ENCODE results near the gene TSFM. TPM values are rescaled to one million over a fixed set of nuclear protein-coding genes. Genes with fewer than 3 reads are reported as not detected.

Gene TSFM
- total and polyA plus RNA-seq, 2 of the 13 experiments (the other 11 are each of a cell fraction or from before 2014, with no cell fraction given), result 29.8 to 68.3 TPM

DNA sequence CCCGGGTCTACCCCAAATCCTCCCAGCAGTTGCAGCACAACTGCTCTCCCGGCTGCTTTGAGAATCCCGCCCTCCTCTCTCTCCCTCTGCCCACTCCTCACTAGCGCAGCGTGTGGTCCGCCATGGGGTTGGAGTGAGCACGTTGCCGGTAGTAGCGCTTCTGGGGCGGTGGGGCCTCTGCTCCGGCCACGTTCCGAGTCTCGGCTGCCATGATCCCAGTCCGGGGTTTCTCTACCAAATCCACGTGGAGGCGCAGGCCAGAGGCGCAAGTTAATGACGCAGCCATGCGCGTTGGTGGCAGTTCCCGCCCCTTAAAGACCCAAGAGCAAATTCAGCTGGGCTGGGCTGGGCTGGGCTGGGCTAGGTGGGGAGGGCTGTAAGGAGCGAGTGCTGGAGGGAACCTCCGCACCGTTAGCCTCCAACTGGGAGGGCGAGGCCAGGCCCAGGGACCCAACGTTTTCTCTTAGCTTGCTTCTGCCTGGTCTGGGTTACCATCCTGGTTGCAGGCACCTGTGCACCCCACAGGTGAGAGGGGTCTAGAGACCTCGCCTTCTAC, 10.6 kb upstream of the TSFM start, which contains the start of gene METTL1 (continued):
- no peak for TF ChIP-seq ZNF841 (CRISPR knock-in tag; IDR thresholded peaks at IDR 0.05; ENCODE audit: borderline replicate concordance)
- TF ChIP-seq, protein P1, sequence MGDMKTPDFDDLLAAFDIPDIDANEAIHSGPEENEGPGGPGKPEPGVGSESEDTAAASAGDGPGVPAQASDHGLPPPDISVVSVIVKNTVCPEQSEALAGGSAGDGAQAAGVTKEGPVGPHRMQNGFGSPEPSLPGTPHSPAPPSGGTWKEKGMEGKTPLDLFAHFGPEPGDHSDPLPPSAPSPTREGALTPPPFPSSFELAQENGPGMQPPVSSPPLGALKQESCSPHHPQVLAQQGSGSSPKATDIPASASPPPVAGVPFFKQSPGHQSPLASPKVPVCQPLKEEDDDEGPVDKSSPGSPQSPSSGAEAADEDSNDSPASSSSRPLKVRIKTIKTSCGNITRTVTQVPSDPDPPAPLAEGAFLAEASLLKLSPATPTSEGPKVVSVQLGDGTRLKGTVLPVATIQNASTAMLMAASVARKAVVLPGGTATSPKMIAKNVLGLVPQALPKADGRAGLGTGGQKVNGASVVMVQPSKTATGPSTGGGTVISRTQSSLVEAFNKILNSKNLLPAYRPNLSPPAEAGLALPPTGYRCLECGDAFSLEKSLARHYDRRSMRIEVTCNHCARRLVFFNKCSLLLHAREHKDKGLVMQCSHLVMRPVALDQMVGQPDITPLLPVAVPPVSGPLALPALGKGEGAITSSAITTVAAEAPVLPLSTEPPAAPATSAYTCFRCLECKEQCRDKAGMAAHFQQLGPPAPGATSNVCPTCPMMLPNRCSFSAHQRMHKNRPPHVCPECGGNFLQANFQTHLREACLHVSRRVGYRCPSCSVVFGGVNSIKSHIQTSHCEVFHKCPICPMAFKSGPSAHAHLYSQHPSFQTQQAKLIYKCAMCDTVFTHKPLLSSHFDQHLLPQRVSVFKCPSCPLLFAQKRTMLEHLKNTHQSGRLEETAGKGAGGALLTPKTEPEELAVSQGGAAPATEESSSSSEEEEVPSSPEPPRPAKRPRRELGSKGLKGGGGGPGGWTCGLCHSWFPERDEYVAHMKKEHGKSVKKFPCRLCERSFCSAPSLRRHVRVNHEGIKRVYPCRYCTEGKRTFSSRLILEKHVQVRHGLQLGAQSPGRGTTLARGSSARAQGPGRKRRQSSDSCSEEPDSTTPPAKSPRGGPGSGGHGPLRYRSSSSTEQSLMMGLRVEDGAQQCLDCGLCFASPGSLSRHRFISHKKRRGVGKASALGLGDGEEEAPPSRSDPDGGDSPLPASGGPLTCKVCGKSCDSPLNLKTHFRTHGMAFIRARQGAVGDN (CRISPR knock-in tag; IDR thresholded peaks at IDR 0.05), result peak; percentile 91; the same call in 1 of the 2 replicates
- no peak for TF ChIP-seq ZNF180 (CRISPR knock-in tag; IDR thresholded peaks at IDR 0.05; ENCODE audit: borderline replicate concordance, low read depth)
- peak; percentile 75 for TF ChIP-seq CCDC6 (CRISPR knock-in tag; IDR thresholded peaks at IDR 0.05)
- TF ChIP-seq ZFP37 (CRISPR knock-in tag; IDR thresholded peaks at IDR 0.05; ENCODE audit: borderline replicate concordance), result 0 out of 2 replicates have a peak, but pooled peaks have one; percentile 84
- TF ChIP-seq RXRA (CRISPR knock-in tag; IDR thresholded peaks at IDR 0.05), result peak; percentile 55; the same call in 1 of the 2 replicates
- TF ChIP-seq CEBPB (IDR thresholded peaks at IDR 0.05; ENCODE audit: borderline replicate concordance, low read depth, low read length), result no peak
- TF ChIP-seq TBP (CRISPR knock-in tag; IDR thresholded peaks at IDR 0.05), result no peak; the same call in 1 of the 2 replicates
- TF ChIP-seq ZSCAN20 (CRISPR knock-in tag; IDR thresholded peaks at IDR 0.05; ENCODE audit: borderline replicate concordance), result 0 out of 2 replicates have a peak, but pooled peaks have one; percentile 37
- TF ChIP-seq ZNF670 (CRISPR knock-in tag; IDR thresholded peaks at IDR 0.05; ENCODE audit: borderline replicate concordance), result no peak; the same call in 1 of the 2 replicates
- TF ChIP-seq ZNF878 (CRISPR knock-in tag; IDR thresholded peaks at IDR 0.05), result peak; percentile 75; the same call in 1 of the 2 replicates
- TF ChIP-seq MAZ (IDR thresholded peaks at IDR 0.05; ENCODE audit: borderline replicate concordance, low read depth, low read length), result peak; percentile 88
- TF ChIP-seq MAZ (CRISPR knock-in tag; IDR thresholded peaks at IDR 0.05; ENCODE audit: low read depth), result peak; percentile 87
- no peak for TF ChIP-seq ZNF121 (CRISPR knock-in tag; IDR thresholded peaks at IDR 0.05)
- TF ChIP-seq ZNF263 (CRISPR knock-in tag; IDR thresholded peaks at IDR 0.05), result peak; percentile 82
- 0 out of 2 replicates have a peak, but pooled peaks have one; percentile 46 for TF ChIP-seq ZNF335 (CRISPR knock-in tag; IDR thresholded peaks at IDR 0.05)
- TF ChIP-seq ZNF549 (CRISPR knock-in tag; IDR thresholded peaks at IDR 0.05), result no peak
- TF ChIP-seq DNMT3B (CRISPR knock-in tag; conservative IDR thresholded peaks at IDR 0.05), result no peak; the same call in 1 of the 2 replicates
- no peak for TF ChIP-seq ZFP36L1 (CRISPR knock-in tag; IDR thresholded peaks at IDR 0.05)
- TF ChIP-seq, protein P2, sequence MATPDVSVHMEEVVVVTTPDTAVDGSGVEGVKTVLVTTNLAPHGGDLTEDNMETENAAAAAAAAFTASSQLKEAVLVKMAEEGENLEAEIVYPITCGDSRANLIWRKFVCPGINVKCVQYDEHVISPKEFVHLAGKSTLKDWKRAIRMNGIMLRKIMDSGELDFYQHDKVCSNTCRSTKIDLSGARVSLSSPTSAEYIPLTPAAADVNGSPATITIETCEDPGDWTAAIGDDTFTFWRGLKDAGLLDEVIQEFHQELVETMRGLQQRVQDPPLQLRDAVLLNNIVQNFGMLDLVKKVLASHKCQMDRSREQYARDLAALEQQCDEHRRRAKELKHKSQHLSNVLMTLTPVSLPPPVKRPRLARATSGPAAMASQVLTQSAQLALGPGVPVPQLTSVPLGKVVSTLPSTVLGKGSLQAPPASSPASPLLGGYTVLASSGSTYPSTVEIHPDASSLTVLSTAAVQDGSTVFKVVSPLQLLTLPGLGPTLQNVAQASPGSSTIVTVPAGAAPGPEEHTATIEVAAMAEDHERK (CRISPR knock-in tag; IDR thresholded peaks at IDR 0.05; ENCODE audit: low read depth), result 0 out of 2 replicates have a peak, but pooled peaks have one; percentile 14
- TF ChIP-seq, protein P3, sequence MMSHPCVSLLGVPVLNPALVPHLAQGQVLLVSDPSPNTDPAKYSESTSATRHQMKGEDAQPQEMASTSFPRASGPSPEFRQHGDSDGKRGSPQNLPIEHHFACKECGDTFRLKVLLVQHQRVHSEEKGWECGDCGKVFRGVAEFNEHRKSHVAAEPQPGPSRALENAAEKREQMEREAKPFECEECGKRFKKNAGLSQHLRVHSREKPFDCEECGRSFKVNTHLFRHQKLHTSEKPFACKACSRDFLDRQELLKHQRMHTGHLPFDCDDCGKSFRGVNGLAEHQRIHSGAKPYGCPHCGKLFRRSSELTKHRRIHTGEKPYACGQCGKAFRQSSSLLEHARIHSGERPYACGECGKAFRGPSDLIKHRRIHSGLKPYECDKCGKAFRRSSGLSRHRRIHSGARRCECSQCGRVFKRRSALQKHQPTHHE (CRISPR knock-in tag; IDR thresholded peaks at IDR 0.05; ENCODE audit: borderline replicate concordance), result peak; percentile 70; the same call in 1 of the 2 replicates
- TF ChIP-seq HNRNPL (IDR thresholded peaks at IDR 0.05; ENCODE audit: low read depth, low read length), result 0 out of 2 replicates have a peak, but pooled peaks have one; percentile 77
- TF ChIP-seq ZKSCAN8 (CRISPR knock-in tag; IDR thresholded peaks at IDR 0.05; ENCODE audit: borderline replicate concordance), result no peak
